HK-2 (cell line): ENCODE data around the gene BPIFB6.

ENCODE experiments used
- DNase-seq: peaks from one replicate; pipeline ENCODE4 v3.0.0-alpha.2; 2018; ENCODE audit not compliant: unreplicated experiment

Gene BPIFB6

GRCh38 chr20:33031531-33031930 is at the start of gene BPIFB6:
Gene BPIFB6 (plus strand): TSS chr20:33031648. CDS start chr20:33031648, 0 bp downstream.
- no peak for DNase-seq

GRCh38 chr20:32982617-32983458 is 48.6 kb upstream of the BPIFB6 start:
- DNase-seq, result peak; percentile 11

- DNase-seq, result no peak
Measured at GRCh38 chr20:32983459-32984112, 47.9 kb upstream of the BPIFB6 start.

- no peak for DNase-seq
Measured at GRCh38 chr20:32984196-32984595, 47.3 kb upstream of the BPIFB6 start.

- DNase-seq, result no peak
Measured at GRCh38 chr20:32984631-32985354, 46.7 kb upstream of the BPIFB6 start.

- DNase-seq, result no peak
Measured at GRCh38 chr20:32985596-32985995, 45.9 kb upstream of the BPIFB6 start.

- DNase-seq, result no peak
Measured at GRCh38 chr20:32986331-32986966, 45.0 kb upstream of the BPIFB6 start.

GRCh38 chr20:32987044-32987825 is 44.2 kb upstream of the BPIFB6 start:
- no peak for DNase-seq

GRCh38 chr20:32988008-32988407 is 43.4 kb upstream of the BPIFB6 start:
- no peak for DNase-seq

- DNase-seq, result no peak
Measured at GRCh38 chr20:32989507-32990283, 41.8 kb upstream of the BPIFB6 start.

- no peak for DNase-seq
Measured at GRCh38 chr20:32990426-32990825, 41.0 kb upstream of the BPIFB6 start.

GRCh38 chr20:32991383-32991782 is 40.1 kb upstream of the BPIFB6 start:
- no peak for DNase-seq

GRCh38 chr20:32991792-32992641 is 39.4 kb upstream of the BPIFB6 start:
- no peak for DNase-seq

- no peak for DNase-seq
Measured at GRCh38 chr20:32993496-32994050, 37.9 kb upstream of the BPIFB6 start.

- no peak for DNase-seq
Measured at GRCh38 chr20:32995802-32996201, 35.6 kb upstream of the BPIFB6 start.

- no peak for DNase-seq
Measured at GRCh38 chr20:32997431-32997830, 34.0 kb upstream of the BPIFB6 start.

GRCh38 chr20:32999603-33000250 is 31.7 kb upstream of the BPIFB6 start:
- DNase-seq, result no peak

- DNase-seq, result no peak
Measured at GRCh38 chr20:33000802-33001466, 30.5 kb upstream of the BPIFB6 start.
